Amygdala (tissue), 56 donors: ENCODE data around the gene BICDL2.

ENCODE experiments used
- DNase-seq, 56 donors: peaks; one replicate each; lab custom pipeline; 2025; lab: John Stamatoyannopoulos, UW

Gene BICDL2

DNA sequence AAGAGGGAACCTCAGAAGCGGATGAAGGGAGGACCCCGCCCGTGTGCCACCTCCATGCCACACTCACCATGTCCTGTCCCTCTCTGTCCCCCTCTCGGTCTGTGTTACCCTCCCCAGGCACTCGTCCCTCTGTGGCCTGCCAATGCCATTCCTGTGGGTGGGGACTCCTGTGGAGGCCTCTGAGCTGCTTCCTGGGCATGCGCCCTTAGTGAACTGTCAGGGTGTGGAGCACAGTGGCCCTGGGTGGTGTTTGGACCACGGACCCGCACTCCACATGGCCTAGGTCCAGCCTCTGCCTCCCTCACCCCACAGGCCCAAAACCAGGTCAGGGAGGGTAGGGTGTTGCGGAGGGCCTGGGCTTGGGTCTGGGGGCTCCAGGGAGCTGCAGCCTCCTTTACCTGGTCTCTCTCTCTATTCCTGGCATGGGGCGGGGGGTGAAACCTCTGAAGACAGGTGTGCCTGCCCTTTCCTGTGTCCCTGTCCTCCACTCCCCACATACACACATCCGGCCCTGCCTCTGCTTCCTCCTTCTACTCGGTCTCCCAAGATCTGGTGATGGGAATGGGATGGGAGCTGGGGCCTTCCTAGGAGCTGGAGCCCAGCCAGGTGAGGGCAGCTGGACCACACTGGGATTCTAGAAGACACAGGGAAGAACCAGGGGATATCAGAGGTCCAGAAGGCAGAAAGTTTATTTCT lies 45.0 kb downstream of the BICDL2 start:
- no peak for DNase-seq

GRCh38 chr16:2990891-2991290 lies 45.9 kb downstream of the BICDL2 start:
- DNase-seq = no peak

- no peak for DNase-seq
These were observed 48.1 kb downstream of the BICDL2 start for GRCh38 chr16:2988590-2989099.

DNA sequence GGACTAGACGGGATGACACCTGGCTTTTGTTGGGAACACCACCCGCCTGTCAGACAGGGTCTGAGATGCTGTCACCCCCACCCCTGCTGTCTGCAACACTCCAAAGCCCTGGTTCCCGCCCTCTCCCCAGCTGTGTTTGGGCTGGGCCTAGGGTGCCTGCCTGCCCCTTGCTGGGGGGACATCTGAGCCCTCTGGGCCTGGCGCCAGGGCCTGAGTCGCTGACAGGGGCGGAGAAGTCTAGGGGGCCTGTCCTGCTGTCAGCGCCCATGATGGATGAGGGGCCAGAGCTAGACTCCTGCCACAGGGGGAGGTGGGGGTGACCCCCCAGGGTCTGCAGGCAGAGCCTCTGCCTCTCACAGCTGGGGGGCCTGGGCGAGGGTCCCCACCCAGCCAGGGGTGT lies 48.9 kb downstream of the BICDL2 start:
- no peak for DNase-seq

- no peak for DNase-seq
These were observed 49.5 kb downstream of the BICDL2 start for GRCh38 chr16:2987286-2987685.

- no peak for DNase-seq
These were observed 50.0 kb downstream of the BICDL2 start for GRCh38 chr16:2986623-2987188.

DNA sequence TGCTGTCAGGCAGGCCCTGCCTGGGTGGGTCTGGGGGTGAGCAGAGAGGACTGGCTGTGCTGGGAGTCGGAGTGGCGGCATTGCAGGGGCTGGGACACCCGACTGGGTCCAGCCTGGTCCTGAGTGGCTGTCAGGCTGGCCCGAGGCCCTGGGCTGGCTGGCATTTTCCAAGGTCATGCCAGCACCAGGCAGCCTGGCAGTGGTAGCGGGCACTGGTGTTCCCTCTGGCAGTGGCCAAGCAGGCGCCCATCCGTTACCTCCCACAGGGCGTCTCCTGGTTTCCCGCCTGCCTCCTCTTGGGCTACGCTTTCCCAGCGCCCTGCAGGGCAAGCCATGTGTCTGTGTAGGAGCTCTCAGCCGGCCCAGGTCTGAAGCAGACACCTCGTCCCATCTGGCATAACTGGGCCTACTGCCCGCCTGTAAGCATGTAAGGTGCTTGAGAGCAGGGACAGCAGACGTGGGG lies 50.8 kb downstream of the BICDL2 start:
- DNase-seq = peak in 6 of 56 donors; percentile 12 to 39 (median 20)

DNA sequence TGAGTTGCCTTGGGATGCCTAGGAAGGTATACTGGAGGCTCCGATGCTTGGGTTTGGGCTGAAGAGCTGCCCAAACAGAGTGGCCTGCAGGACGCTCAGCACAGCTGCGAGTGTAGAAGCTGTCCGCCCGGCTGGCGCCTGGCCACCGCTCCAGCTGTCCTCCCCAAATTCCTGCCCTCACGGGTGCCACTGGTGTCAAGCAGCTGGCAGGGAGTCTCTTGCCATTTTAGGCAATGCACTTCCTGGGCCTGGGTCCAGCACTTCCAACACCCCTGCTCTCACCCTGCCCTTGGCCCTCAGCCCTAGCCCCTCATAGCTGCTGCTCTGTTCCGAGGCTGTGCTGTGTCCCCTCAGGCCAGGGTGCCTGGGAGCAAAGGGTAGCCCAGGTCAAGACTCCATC lies 51.3 kb downstream of the BICDL2 start:
- no peak for DNase-seq

- DNase-seq = peak in 50 of 56 donors; percentile 18 to 85 (median 56)
These were observed 53.0 kb downstream of the BICDL2 start for GRCh38 chr16:2983706-2984136.

DNA sequence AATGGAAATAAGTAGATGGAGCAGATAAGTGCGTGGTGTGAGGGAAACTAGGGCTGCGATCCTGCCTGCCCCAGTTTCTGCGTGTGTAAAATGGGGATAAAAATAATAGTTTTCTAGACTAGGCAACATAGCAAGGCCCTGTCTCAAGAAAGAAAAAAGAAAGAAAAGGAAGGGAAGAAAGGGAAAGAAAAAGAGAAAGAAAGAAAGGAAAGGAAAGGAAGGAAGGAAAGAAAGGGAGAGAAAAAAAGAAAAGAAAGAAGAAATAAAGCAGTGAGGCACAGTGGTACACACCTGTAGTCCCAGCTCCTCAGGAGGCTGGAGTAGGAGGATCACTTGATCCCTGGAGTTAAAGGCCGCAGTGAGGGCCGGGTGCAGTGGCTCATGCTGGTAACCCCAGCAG lies 54.3 kb downstream of the BICDL2 start:
- no peak for DNase-seq

DNA sequence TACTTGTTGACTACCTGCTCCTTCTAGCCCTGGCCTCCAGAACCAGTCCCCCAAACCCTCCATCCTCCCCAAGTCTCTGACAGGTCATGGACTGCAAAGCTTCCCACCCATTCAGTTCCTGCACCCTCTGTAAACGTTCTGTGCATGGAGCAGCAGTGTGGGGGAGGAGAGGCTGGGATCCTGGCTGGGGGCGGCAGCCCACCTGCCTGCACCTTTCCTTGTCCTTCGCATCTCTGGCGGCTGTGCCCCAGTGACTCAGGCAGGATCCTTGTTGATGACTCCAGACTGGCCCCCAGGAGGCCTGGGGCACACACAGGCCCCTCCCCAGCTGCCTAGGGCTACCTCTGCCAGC lies 54.9 kb downstream of the BICDL2 start:
- DNase-seq = no peak

DNA sequence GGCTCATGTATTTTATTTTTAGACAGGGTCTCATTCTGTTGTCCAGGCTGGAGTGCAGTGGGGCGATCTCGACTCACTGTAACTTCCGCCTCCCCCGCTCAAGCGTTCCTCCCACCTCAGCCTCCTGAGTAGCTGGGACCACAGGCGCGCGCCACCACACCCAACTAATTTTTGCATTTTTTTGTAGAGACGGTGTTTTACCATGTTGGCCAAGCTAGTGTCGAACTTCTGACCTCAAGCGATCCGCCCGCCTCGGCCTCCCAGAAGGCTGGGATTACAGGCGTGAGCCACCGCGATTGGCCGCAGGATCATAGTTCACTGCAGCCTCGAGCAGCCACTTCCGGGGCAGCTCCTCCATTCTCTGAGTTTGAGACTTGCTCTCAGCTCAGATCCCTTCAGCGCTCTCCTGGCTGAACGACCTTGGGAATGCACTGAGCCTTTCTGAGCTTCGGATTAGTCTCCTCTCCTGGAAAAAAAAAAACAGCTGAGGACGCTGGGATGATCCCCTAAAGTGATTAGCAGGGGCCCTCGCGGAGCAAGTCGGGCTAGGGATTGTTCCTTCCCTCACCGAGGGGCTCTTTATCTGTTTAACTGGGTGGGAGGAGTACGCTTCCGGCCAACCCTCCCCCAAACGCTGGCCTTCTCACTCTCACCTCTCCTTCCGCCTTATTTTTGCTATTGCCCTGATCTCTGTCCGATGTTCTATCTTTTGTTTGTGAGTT lies 55.4 kb downstream of the BICDL2 start:
- DNase-seq = no peak

- peak; percentile 27 to 92 (median 78) for DNase-seq
These were observed 56.2 kb downstream of the BICDL2 start, which contains the start of gene PKMYT1 for GRCh38 chr16:2980227-2981176. Gene PKMYT1, minus strand, starts transcription at chr16:2980446. Its CDS starts 789 bp downstream, at chr16:2979657.

DNA sequence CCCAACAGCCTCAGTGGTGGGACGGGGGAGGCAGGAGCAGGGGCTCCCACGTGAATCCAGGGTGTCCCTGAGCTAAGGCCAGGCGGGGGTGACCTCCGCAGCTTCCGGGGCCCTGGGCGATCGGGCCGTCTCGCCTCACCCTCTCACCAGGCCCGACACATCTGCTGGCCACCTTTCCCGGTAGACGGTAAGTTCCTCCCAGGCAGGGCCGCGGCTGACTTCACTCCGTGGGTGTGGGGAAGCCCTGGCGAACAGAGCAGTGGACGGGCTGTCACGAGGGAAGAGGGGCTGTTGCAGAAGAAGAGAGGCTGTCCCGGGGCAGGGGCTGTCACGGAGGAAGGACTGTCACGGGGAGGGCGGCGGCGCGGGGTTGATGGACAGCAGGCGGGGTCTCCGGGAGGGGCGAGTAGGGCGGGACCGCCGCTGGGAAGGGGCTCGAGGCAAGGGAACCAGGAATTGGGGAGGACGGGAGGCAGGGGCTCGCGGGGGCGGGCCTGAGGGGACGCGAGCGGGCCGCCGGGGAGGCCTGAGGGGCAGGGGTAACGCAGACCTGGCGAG lies 57.0 kb downstream of the BICDL2 start:
- no peak for DNase-seq
